Activated CD4-positive, alpha-beta T cell treated with anti-CD3 and anti-CD28 coated beads, Interleukin-2, Interleukin-6, amounts not matched to agents 100 ng/mL and 50 ng/mL, durations not matched to agents 16 hours and 8 hours (primary cell): ENCODE data around the gene ZNF423.
A peak's percentile ranks its signal among the peaks of the same experiment; 100 is the strongest.
"Not testable (repeated sequence)": the region's sequence is repeated elsewhere in the genome, so short reads cannot be mapped to it uniquely, and the experiment has no call there.

Experiments
- DNase-seq: peaks from one replicate; pipeline ENCODE4 v3.0.0-alpha.2; 2020

The ZNF423 gene

DNA sequence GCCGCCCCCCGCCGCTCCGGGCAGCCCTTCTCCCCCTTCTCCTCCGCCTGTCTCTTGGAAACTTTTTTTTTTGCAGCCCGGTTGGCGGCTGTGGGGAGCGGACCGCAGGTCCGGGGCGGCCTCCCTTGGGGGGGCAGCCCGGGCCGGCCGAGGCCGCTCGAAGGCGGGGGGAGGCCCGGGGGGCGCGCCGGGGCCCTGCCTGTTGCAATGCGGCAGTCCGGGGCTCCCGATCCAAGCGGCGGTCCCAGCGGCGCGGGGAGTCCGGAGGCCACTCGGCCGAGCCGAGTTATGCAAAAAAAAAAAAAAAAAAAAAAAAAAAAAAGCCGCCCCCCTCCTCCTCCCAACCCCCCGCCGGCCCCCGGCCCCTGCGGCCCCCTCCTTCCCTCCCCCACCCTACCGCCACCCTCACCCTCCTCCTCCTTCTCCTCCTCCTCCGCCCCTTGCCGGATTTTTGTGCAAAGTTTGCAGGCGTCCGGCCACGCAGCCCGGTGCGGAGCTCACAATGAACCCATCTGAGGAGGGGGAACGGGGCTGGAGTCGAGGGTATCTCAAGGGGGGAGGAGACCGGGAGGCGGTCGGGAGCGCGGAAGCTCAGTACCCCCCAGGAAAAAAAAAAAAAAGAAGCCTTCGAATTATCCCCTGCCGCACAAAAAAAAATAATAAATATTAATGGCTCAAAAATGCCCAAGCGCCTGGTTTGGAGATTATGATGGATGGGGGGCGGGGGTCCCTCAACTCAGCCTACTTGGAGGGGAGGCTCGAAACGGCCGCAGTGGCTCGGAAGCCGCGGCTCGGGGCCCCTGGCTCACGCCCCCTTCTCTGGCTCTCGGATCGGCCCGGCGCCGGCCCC is at the start of gene ZNF423:
Gene ZNF423 (minus strand): TSS at position 291 of the 850 bp plus-strand sequence. CDS start 338 bp downstream, outside the sequence.
- DNase-seq: no peak

DNA sequence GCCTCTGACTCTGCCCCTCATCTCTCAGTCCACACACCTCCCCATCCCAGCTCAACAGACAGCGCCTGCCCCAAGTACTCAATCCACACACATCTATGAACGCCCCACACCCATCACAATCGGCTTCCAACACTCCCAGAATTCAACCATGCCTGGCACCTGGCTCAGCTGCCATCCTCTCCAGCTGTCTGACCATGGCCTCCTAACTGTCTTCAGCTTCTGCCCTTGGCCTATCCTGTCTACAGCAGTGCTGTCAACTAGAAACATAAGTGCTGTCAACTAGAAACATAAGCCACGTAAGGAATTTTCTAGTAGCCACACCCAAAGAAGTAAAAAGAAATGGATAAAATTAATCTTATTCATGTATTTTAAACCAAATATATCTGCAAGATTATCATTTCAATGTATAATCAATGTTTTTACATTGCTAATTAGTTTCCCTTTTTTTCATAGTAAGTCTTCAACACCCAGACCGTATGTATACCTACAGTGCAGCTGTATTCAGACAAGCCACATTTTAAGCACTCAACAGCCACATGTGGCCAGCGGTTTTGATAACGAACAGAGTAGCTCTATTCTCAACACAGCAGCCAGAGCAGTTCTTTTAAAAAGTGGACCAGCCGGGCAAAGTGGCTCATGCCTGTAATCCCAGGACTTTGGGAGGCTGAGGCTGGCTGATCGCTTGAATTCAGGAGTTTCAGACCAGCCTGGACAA is 48.6 kb upstream of the ZNF423 start:
- no peak for DNase-seq

DNA sequence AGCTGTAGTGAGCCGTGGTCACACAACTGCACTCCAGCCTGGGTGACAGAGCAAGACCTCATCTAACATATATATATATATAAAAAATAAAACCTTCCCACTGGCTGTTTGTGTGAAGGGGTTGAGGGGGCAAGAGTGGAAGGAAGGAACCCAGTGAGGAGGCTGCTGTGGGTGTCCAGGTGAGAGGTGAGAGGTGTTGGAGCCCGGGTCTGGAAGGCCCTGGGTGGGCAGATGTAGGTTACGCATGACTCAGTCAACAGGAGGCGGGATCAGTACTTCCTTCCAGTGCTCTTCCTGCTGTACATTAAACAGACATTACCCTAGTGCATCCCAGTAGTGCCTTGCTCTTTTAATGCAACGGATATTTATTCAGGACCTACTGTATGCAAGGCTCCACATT is 47.0 kb upstream of the ZNF423 start:
- DNase-seq: no peak

DNA sequence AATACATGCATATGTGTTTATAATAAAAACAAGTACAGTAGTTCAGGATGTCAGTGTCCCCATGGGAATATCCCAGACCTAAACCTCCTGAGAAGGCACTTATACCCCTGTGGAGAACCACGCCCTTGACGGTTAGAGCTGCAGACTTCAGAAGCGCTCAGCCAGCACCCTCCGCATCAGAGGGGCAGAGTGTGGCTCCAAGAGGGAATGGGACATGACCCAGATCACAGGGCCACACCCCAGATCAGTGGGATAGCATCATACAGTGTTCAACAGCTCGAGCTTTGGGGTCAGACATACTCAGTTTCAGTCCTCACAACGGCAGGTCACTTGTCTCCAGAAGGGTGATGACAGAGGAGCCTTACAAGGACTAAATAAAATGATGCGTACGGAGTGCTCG is 45.8 kb upstream of the ZNF423 start:
- DNase-seq: no peak

DNA sequence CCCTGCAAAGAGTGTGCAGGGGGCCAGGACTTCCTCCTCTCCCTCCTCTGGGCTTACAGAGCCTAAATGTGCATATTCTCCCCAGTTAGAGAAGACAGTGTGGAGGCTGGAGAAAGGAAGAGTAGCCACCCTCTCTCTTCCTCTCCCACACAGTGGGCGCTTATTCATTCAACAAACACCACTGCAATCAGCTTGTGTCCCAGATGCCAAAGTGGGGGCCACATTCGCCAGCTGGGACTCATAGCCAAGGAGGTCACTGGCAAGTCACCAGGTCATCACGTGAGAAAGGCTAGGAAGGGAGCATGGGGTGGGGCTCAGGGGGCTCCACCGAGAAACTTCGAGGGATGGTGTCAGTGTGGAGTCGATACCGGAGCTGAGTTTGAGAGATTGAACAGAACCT is 45.0 kb upstream of the ZNF423 start:
- no peak for DNase-seq

DNA sequence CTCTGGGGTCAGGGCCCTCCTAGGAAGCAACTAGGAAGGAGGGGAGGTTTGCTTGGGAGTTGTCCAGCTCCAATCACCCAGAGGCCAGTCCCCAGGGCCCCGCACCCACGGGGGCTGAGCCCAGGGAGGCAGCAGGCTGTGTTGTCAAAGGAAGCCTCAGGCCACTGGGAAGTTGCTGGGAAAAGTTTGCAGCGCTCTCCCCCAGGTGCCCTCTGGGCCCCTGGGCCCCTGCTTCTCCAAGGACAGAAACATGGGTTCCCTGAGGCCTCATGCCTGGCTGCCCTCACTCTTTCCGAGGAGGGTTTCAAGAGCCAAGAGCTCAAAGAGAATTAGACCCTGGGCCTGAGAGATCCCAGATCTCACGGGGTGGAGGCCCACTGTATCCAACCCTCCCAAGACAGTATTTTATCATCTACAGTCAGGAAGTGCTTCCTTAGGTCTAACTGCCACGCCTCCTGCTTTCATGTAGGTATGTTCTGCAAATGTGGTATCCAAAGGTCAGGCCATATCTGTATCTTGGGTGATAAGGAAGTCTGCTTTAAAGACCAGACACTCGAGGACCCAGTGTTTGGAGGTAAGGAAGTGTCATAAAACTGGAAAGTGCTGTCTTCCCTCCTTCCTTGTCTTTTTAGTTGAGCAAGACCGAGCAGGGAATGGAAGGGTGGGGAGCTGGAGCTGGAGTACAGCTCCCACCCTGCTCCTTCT is 44.2 kb upstream of the ZNF423 start:
- no peak for DNase-seq

DNA sequence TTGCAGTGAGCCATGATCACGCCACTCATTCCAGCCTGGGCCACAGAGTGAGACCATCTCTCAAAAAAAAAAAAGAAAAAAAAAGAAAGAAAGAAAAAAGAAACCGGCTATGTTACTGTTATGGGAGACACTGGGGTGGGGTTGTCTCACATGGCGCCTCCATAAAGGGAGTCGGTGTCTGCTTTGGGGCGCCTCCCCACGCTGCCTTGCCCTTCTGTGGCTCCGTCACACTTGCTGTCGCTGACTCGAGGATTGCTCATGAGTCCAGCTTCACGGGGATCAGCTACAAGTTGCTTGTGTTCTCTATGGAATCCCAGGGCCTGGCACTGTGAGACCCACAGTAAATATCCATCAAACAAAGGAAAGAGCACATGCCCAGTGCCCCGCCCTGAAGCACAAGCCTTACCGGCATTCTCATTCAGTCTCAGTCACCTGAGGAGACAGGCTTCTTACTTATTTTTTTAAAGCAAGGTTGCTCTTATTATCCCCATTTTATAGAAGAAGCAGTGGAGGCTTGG is 40.6 kb upstream of the ZNF423 start:
- DNase-seq: no peak

DNA sequence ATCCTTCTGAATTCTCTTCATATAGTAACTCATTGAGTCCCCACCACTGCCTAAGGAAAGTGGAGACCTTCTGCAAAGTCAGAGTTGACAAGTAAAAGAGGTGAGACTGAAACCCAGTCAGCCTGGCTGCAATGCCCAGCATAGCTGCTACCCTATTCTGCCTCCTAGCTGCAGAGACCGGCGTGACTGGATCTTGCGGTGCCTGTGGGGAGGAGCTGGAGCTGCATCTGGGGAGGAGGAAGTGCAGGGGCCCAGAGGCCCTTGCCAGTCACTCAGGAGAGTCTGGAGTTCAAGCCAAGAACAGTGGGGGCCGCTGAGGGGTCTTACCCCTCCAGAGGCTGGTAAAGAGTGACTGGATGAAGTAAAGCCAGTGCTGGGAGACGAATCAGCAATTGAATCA is 35.0 kb upstream of the ZNF423 start:
- peak; percentile 17 for DNase-seq

DNA sequence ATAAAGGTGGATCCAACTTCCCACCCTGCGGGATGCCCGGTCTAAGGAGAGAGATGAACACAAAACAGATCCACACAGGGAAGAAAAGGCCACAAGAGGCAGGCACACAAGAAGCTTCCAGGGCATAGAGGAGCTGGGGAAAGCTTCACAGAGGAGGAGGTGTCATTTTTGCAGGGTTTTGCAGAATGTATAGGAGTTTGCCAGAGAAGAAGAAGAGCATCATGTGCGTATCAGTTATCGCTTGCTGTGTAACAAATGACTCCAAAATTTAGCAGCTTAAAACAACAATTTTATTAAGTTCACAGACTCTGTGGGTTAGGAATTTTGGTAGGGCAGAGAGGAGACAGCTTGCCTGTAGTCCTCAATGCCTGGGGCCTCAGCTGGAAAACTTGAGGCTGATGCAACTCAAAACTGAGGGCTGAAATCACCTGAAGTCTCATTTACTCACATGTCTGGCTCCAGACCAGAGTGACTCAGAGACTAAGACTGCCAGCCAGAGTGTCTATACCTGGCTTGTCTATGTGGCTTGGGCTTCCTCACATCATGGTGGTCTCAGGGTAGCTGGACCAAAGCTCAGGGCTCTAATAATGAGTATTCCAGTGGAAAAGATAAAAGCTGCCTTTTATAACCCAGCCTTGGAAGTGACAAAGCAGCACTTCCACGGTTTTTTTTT is 33.9 kb upstream of the ZNF423 start:
- DNase-seq: no peak

DNA sequence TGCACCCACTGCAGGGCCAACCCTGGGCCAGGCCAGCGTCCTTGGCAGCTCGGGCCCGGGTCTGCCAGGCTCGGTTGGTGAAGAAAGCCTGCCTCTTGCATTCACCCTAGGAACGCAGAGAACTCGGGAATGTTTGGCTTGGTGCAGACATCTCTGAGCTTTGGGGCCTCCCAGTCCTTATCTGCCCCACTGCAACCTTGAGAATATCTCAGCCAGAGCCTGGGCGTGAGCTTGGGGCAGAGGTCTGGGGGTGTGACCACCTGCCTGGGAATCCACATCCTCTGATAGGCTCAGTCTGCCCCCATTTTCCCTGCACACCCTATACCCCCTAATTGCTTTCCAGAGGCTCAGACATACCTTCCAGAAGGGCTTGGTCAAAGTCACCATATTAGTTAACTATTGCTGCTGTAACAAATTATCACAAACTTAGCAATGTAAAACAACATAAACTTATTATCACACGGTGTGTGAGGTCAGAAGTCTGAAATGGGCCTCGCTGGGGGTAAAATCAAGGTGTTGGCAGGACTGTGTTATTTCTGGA is 30.7 kb upstream of the ZNF423 start:
- no peak for DNase-seq

DNA sequence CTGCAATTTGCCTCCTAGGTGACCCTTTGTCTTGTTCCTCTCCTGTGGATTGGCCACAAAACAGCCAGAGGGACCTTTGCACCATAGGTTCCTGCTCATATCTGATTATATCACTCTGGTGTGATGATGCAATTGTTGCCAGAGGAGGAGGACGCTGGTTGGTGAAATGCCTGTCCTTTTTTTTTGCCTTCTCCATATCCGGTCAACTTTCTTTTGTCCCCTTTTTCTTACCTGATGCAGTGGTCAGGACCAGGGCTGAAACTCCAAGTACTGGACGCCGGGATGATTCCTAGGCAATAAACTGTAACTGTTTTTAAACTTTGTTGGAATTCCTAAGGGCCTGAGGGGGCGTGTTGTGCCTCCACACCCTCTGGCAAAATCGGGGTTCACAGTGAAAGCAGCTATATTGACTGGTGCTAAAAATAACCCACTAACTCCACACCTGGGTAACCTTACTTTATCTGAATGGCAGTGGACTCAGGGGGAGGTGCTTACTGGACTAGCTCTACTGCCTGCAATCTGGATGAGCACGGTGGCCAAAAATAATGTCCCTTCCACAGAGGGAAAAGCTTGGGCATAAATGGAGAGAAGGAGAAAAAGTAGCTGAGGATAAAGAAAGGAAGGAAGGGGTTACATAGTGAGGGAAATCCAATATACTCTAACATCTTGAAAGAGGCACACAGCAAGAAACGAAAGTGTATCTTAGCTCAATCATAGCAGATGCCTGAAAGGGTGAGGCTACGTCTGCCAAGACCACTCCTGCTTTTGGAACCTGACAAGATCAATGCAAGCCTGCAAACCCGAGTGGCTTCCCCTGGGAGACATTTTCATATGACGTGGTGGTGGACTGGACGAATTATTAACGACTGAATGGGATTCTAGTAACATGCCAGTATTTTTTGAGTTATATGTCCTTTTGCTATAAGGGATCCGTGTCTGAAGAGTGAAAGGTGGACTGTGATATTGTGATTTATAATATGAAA is 28.4 kb upstream of the ZNF423 start:
- DNase-seq: no peak

DNA sequence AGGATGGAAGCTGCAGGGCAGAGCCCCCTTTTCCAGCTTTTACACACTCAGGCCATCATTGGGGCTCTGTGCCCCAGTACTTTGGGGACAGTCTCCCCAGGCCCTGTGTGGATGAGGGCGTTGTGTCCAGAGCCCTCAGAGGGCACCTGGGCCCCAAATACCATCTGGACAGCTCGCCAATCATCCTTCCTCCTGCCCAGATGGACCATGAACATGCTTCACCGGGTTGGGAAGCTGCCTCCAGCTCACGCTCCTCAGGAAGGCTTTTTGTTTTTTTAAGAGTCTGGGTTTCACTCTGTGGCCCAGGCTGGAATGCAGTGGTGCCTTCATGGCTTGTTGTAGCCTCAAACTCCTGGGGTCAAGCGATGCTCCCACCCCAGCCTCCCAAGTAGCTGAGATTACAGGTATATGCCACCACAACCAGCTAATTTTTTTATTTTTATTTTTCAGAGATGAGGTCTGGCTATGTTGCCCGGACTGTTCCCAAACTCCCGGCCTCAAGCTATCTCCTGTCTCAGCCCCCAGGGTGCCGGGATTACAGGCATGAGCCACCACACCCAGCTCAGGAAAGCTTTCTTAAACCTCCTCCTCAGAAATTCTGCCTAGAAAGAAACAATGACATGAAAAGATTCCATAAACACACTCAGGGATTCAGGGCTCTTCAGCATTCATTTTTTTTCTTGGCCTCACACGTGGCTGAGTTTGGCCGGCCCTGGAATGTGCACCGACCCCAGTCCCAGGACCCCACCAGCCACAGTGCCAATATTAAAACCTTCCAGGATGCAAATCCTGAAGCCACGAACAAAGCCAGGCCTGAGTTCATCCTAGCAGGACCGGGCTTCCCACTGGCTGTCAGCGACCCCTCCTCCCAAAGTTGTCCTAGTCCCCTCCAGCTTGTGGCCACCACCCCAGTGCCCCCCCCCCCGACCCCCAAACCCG is 27.4 kb upstream of the ZNF423 start:
- no peak for DNase-seq

DNA sequence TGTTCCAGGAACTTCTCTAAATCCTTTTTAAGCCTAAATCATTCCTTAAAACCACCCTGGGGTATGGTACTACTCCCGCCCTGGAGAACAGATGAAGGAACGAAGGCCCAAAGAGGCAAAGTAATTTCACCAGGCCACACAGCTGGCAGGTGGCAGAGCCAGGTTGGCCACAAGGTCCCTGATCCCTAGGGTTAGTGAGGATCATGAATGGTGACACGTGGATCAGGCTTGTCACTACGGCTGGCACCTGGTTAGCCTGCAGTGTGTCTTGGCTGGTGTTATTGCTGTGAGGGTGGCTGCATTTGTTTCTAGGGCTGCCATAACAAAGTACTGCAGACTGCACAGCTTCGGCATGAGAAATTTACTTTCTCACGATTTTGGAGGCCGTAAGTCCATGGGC is 26.0 kb upstream of the ZNF423 start:
- DNase-seq: no peak

DNA sequence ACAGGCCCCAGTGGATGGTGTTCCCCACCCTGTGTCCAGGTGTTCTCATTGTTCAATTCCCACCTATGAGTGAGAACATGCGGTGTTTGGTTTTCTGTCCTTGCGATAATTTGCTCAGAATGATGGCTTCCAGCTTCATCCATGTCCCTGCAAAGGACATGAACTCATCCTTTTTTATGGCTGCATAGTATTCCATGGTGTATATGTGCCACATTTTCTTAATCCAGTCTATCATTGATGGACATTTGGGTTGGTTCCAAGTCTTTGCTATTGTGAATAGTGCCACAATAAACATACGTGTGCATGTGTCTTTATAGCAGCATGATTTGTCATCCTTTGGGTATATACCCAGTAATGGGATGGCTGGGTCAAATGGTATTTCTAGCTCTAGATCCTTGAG is 22.6 kb upstream of the ZNF423 start:
- not testable (repeated sequence) for DNase-seq

DNA sequence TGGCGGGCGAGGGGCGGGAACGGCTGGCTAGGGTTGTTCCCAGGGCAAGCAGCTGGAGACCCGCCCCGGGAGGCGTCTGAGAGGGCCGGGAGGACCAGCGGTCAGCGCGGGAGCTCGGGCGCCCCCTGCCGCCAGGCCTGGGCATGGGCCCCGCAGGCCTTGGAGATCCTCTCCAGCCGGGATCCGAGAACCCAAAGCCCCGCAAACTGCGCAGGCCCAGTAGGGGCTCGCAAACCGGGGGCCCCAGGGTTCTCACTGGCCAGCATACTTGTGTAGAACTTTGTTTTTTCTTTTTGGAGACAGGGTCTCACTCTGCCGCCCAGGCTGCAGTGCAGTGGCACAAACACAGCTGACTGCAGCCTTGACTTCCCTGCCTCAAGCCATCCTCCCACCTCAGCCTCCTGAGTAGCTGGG is 20.8 kb upstream of the ZNF423 start:
- DNase-seq: peak; percentile 70

DNA sequence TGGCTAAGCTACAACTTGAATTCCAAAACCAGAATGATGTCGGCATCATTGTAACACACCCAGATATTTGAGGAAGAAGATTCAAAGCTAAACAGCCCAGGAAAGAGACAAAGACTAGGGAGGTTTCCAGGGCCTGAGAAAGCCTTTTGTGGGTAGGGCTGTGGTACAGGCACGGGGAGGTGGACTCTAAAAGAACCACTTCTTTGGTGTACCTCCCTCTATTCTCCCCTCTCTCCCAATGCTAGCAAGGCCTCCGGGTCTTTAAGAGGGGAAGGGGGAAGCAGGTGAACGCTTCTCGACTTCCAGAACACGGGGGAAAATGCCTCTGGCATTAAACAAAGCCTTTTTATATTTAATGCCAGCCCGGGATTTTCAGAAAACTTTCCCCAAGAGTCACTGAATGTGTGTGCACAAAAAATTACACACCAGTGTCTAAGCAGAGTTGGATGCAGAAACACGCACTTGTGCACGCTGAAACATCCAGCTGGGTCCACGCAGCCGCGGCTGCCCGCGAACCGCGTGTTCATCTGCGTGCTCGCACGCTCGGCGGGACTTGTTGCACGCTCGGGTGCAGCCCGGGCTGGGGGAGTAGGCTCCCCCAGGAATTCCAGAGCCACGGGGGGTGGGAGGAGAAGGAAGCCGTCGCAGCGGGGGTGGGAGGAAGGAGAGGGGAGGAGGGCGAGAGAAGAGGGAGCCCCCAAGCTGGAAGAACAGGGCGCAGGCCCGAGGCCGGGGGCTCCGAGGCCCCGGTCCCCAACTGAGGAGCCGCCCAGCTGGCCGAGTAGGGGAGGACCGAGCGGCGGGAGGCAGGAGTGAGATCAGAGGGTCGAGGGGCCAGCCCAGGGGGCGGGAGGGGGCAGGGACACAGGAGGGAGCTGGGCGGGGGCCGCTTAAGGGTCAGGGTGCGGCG is 20.1 kb upstream of the ZNF423 start:
- no peak for DNase-seq

DNA sequence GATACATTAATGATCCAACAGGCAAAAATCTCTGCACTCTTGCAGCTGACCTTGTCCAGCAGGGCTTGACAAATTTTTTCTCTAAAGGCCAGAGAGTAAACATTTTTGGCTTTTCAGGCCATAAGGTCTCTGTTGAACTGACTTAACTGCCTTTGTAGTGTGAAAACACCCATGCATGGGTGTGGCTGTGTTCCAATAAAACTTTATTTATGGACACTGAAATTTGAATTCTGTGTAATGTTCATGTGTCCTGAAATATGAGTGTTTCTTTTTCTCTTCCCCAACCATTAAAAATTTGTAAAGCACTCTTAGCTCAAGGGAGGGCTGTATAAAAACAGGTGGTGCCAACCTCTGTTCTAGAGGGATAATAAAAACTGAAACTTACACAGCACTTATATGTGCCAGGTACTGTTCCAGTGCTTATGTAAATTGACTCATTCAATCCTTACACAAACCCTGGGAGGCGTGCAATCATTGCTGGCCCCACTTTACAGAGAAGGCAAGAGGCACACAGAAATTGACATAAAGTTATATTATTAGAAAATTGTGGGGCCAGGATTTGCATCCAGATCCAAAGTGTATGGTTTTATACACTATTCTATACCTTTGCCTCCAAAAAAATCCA is 18.8 kb upstream of the ZNF423 start:
- DNase-seq: no peak

DNA sequence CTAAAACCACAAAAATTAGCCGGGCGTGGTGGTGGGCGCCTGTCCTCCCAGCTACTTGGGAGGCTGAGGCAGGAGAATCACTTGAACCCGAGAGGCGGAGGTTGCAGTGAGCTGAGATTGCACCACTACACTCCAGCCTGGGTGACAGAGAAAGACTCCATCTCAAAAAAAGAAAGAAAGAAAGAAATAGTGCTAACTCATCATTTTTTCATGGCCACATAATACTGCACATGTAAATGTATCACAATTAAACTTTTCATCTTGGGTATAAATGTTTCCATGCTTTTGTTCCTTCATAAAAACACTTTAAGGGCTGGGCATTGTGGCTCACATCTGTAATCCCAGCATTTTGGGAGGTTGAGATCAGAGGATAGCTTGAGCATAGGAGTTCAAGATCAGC is 15.9 kb upstream of the ZNF423 start:
- not testable (repeated sequence) for DNase-seq

DNA sequence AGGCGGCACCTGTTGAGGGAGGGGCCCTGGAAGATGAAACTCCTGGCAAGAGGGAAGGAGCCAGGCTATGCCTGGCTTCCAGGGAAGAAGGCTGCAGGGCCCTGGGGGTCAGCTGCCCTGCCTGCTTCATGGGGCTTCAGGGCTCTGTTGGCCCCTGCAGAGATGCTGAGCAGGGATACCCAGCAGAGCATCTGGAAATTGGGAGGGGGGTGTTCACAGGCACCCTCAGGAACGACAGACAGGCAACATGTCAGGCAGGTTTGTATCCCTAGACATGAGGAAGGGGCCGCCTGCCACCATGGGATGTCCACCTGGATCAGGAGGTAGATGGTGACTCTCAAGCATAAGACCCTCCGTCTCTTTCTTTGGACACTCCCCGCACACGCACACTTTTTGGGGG is 13.8 kb upstream of the ZNF423 start:
- no peak for DNase-seq
